ENCODE results near the gene NBDY. TPM values are rescaled to one million over a fixed set of nuclear protein-coding genes. Genes with fewer than 3 reads are reported as not detected.
A peak's percentile ranks its signal among the peaks of the same experiment; 100 is the strongest.

Gene NBDY
- total and polyA plus RNA-seq, 2 donors (not counting 3 experiments of a cell fraction or from before 2014, with no cell fraction given) = 33.0 to 57.3 TPM

GRCh38 chrX:56802428-56802827 is 73.4 kb downstream of the NBDY start:
- Histone ChIP-seq H3K4me3 (replicated peaks in 1 of 3; ENCODE audit: insufficient read depth in 1 of 3, low read depth in 1 of 3, low read length in 3 of 3) (no peak overlapping the region), H3K9ac (replicated peaks; ENCODE audit: extremely low read depth, insufficient read depth, low read length) (no peak overlapping the region), H3K36me3 (ENCODE audit: control insufficient read depth in 2 of 2, extremely low read depth in 1 of 2, insufficient read depth in 2 of 2, low read length in 2 of 2) (no peaks in the 10 kb centered on the region), H3K9me1 (replicated peaks; ENCODE audit: control insufficient read depth, extremely low read depth, insufficient read depth, low read length) (no peaks in the 10 kb centered on the region), H3K27me3 (ENCODE audit: control insufficient read depth in 2 of 2, insufficient read depth in 2 of 2, low read length in 2 of 2) (no peaks in the 10 kb centered on the region), H3K9me3 (replicated peaks; ENCODE audit: control insufficient read depth, insufficient read depth, low read length) (no peaks in the 10 kb centered on the region), H4K20me1 (replicated peaks; ENCODE audit: control insufficient read depth, extremely low read depth, insufficient read depth, low read length) (no peaks in the 10 kb centered on the region), H3K4me2 (ENCODE audit: insufficient read depth, low read length) (no peak overlapping the region), H3K27ac (ENCODE audit: insufficient read depth, low read depth, low read length) (no peak overlapping the region), H2AFZ (ENCODE audit: low read depth, low read length) (no peak overlapping the region), H3K4me1 (ENCODE audit: control insufficient read depth, extremely low read depth, insufficient read depth, low read length) (no peaks in the 10 kb centered on the region), H3K79me2 (ENCODE audit: control insufficient read depth, insufficient read depth, low read length) (no peaks in the 10 kb centered on the region)
- intact Hi-C loops (cut with micrococcal nuclease) = no loop called here
- CTCF ChIA-PET = interaction anchor here (0.7 to 1.7 kb wide), 5 partner anchors 9 to 447 kb away, joined by 3 to 18 read pairs (median 4); no protein-coding TSS in a partner anchor
- no peak for TF ChIP-seq GATA2 (IDR thresholded peaks at IDR 0.05; ENCODE audit: insufficient read depth, insufficient read length, low read depth, low read length)
- FAIRE-seq = no peak
- DNase-seq (ENCODE audit: low read depth, low spot score) = no peak
- dilution Hi-C loops (cut with MboI; ENCODE audit: extremely low pct_ligation_motif_present, low sequenced_read_pairs) = no loop called here
- no TSS peak for BruUV-seq (replicated peaks)
- POLR2A ChIA-PET = no interaction called here

- H3K9ac ChIP-seq (replicated peaks; ENCODE audit: extremely low read depth, insufficient read depth, low read length) = no peak overlapping the region
- H3K27ac ChIP-seq (ENCODE audit: insufficient read depth, low read depth, low read length) = no peak overlapping the region
- H4K20me1 ChIP-seq (replicated peaks; ENCODE audit: control insufficient read depth, extremely low read depth, insufficient read depth, low read length) = no peaks in the 10 kb centered on the region
- H3K9me1 ChIP-seq (replicated peaks; ENCODE audit: control insufficient read depth, extremely low read depth, insufficient read depth, low read length) = no peaks in the 10 kb centered on the region
- peak; percentile 55 for DNase-seq (ENCODE audit: low read depth, low spot score)
- FAIRE-seq = peak; percentile 85
- no peaks in the 10 kb centered on the region for H3K79me2 ChIP-seq (ENCODE audit: control insufficient read depth, insufficient read depth, low read length)
- H3K27me3 ChIP-seq (ENCODE audit: control insufficient read depth in 2 of 2, insufficient read depth in 2 of 2, low read length in 2 of 2) = no peaks in the 10 kb centered on the region
- no peaks in the 10 kb centered on the region for H3K36me3 ChIP-seq (ENCODE audit: control insufficient read depth in 2 of 2, extremely low read depth in 1 of 2, insufficient read depth in 2 of 2, low read length in 2 of 2)
- dilution Hi-C loops (cut with MboI; ENCODE audit: extremely low pct_ligation_motif_present, low sequenced_read_pairs) (no loop called here), intact Hi-C loops (cut with micrococcal nuclease) (loop anchor here (1.0 kb wide), 1 partner anchor 175 kb away; no protein-coding TSS in a partner anchor)
- POLR2A ChIA-PET = no interaction called here
- CTCF ChIA-PET = interaction anchor here (0.7 to 1.7 kb wide), 5 partner anchors 10 to 447 kb away, joined by 3 to 18 read pairs (median 4); no protein-coding TSS in a partner anchor
- no TSS peak for BruUV-seq (replicated peaks)
- no peak overlapping the region for H3K4me3 ChIP-seq (replicated peaks in 1 of 3; ENCODE audit: insufficient read depth in 1 of 3, low read depth in 1 of 3, low read length in 3 of 3)
- H3K9me3 ChIP-seq (replicated peaks; ENCODE audit: control insufficient read depth, insufficient read depth, low read length) = no peaks in the 10 kb centered on the region
- no peak overlapping the region for H3K4me2 ChIP-seq (ENCODE audit: insufficient read depth, low read length)
- H3K4me1 ChIP-seq (ENCODE audit: control insufficient read depth, extremely low read depth, insufficient read depth, low read length) = no peaks in the 10 kb centered on the region
- H2AFZ ChIP-seq (ENCODE audit: low read depth, low read length) = no peak overlapping the region
- TF ChIP-seq JUN (IDR thresholded peaks at IDR 0.05; ENCODE audit: borderline replicate concordance, insufficient read depth, insufficient read length, low read depth) (no peak), CTCF (IDR thresholded peaks at IDR 0.05; ENCODE audit: extremely low read depth in 1 of 2, insufficient read depth in 1 of 2, low read depth in 1 of 2, low read length in 2 of 2) (peak; percentile 32 to 48)
Measured at GRCh38 chrX:56802921-56803849, 74.1 kb downstream of the NBDY start.
